Stimulated activated CD8-positive, alpha-beta memory T cell treated with anti-CD3 and anti-CD28 coated beads, Interleukin-4, amount 100 ng/mL, for 4 hours (primary cell): ENCODE measurements around the gene PPM1L.
"Not testable (repeated sequence)": the region's sequence is repeated elsewhere in the genome, so short reads cannot be mapped to it uniquely, and the experiment has no call there.

Source experiments
- DNase-seq, 2 donors: peaks; one replicate each; pipeline ENCODE4 v3.0.0-alpha.2; 2020; ENCODE audit warnings: low read depth in 2 of 2, low spot score in 1 of 2

Gene PPM1L

DNA sequence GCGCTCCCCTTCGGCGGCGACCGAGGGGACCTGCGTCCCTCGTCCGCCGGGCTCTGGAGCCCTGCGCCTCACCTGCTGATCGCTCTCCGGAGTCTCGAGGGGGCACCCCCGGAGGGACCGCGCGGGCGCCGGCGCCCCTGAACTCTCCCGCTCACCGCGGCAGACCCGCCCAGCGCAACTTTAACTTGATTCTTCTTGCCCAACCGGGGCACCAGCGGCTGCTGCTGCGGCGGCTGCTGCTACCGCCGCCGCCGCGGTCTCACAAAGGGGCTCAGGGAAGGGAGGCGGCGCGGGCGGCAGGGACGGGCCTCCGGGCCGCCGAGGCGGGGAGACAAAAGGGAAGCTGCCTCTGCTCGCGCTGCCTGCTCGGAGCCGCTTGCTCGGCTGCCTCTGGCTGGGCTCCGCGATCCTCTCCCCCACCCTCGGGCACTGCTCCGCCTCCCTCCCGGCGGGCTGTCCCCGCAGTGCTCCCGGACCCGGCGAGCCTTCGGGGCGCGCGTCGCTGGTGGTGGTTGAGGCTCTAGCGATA, at the start of gene PPM1L:
TSS of gene PPM1L (plus strand) at position 456 of the 529 bp plus-strand sequence.
- peak in 1 of 2 donors; percentile 30 for DNase-seq

DNA sequence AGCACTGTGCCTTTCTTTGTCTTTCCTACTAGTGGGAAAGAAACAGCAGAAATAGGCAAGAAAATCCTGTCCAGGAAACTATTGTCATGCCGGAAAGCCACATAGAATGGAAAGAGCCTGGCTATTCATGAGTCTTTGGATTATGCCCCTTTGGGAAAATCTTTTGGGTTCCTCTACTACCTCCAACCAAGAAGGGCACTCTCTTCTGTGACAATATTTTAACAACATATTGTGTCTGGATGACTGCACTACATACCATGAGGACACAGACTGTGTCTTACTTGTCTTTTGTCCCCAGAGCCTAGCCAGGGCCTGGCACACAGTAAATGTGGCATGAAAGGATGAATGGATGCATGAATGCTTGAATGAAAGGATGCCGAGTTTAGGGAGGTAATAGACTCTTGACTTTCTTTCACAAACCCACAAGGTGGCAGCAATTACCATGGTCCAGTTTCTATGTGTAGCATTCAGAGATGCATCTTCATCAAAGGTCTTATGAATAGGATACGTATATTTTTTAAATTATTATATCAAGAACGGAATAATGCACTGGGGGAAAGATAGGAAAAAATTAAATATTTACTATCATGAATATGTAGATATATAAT, 48.7 kb upstream of the PPM1L start:
- no peak for DNase-seq

DNA sequence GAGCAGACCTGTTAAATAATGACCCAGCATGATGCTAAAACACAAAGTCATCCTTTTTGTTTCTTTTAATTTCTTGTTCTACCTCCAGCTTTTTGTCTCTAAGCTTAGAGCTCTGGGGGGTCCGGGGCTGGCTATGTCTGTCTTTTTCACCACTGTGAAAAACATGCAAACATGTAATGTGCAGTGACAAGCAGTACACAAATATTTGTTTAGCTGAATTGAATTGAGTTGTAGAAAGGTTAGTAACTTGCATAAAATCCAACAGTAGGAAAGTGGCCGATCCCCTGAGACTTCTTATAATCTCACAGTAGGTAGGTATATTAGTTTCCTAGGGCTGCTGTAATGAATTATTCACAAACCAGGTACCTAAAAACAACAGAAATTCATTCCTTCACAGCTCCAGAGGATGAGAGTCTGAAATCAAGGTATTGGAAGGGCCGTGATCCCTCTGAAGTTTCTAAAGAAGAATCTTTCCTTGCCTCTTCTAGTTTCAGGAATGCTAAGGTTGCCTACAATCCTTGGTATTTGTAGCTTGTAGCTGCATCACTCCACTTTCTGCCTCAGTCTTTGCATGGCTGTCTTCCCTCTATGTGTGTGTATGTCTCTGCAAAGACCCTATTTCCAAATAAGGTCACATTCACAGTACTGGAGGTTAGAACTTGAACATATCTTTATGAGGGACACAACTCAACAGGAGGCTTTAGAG, 46.4 kb upstream of the PPM1L start:
- DNase-seq = no peak

DNA sequence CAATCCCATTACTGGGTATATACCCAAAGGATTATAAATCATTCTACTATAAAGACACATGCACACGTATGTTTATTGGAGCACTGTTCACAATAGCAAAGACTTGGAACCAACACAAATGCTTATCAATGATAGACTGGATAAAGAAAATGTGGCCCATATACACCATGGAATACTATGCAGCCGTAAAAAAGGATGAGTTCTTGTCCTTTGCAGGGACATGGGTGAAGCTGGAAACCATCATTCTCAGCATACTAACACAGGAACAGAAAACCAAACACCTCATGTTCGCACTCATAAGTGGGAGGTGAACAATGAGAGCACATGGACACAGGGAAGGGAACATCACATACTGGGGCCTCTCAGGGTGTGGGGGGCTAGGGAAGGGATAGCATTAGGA, 42.9 kb upstream of the PPM1L start:
- not testable (repeated sequence) for DNase-seq

DNA sequence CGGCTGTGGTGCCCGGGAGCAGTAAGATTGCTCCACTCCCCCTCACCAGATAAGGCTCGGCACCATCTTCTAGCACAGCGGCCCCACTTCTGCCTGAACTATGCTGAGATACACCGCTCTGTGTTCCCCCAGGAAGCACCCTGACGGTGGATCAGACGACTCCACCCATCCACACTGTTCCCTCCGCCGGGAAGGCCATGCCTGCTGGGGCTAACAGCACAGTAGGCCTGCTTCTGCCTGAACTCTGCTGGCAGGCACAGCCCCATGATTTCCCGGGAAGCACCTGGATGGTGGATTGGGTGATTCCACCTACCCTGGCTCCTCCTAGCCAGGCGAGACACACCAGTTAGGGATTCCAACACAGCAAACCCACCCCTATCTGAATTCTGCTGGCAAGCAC, 36.3 kb upstream of the PPM1L start:
- no peak for DNase-seq

DNA sequence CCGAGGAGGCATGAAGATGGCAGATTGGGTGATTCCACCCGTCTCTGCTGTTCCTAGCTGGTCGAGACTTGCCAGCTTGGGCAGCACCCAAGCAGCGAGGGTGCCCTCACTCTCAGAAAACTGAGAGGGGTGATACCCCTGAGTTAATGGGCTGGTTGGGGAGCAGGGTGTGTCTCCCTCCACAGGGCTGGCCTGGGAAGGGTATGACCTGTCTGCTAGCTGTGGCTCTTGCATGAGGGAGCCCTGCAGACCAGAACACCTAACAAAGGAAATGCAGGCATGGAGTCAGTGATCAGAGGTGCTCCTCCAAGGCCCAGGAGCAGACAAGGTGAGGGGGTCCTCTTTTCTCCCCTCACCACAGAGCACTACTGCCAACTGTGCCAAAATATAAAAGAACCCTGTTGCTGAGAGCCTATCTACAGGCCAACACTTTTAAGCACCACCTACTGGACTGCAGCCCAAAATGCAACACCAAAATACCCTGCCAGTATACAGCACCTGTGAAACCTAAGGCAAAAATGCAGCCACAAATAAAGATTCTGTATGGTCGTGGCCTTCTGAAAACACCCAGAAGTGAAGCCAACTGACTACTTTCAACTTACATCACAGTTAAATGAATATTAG, 35.8 kb upstream of the PPM1L start:
- no peak for DNase-seq

DNA sequence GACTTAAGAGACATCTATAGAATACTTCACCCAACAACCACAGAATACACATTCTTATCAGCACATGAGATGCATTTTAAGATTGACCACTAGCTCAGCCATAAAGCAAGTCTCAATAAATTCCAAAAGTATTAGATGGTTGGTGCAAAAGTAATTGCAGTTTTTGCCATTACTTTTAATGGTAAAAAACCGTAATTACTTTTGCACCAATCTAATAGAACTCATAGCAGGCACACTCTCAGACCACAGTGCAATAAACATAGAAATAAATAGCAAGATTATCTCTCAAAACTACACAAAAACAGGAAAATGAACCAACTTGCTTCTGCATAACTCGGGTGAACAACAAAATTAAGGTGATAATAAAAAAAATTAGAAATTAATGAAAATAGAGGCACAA, 33.7 kb upstream of the PPM1L start:
- no peak for DNase-seq

DNA sequence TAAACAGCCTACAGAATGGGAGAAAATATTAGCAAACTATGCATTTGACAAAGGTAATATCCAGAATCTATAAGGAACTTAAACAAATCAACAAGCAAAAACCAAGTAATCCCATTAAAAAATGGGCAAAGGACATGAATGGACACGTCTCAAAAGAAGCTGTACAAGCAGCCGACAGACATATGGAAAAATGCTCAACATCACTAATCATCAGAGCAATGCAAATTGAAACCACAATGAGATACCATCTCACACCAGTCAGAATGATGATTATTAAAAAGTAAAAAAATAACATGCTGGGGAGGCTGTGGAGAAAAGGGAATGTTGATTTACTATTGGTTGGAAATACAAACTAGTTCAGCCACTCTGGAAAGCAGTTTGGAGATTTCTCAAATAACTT, 30.7 kb upstream of the PPM1L start:
- no peak for DNase-seq

DNA sequence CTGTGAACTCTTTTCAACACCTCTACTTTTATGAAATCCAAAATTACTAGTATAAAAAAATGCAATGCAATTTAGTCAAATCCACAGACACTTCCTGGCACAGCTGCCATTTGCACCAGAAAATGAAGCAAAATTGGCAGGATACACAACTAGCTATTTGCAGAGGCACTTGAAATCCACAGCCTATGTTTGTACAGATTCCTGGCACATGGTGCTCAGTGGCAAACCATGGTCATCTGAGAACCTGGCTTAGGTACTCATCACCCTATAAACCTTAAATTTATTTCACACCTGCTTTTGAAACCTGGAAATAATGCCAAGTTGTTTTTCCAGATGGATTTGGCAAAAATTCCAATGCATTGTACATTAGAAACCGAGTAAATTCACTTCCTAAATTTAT, 20.2 kb upstream of the PPM1L start:
- DNase-seq = no peak

DNA sequence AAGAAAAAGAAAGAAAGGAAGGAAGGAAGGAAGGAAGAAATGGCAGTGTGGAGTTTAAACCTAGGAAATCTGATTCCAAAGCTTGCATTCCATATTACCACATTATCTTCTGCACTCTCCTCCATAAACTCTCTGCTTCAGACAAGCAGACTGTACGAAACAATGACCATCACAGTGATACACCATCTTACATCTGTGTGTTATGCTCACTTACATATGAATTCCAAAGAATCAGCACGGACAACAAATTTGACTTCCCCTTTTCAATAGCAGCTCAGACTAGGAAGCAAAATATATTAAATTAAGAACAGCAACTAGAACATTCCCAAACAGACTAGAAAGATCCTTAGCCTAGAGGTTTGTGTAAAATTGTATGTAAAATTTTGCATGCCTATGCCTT, 18.0 kb upstream of the PPM1L start:
- no peak for DNase-seq

DNA sequence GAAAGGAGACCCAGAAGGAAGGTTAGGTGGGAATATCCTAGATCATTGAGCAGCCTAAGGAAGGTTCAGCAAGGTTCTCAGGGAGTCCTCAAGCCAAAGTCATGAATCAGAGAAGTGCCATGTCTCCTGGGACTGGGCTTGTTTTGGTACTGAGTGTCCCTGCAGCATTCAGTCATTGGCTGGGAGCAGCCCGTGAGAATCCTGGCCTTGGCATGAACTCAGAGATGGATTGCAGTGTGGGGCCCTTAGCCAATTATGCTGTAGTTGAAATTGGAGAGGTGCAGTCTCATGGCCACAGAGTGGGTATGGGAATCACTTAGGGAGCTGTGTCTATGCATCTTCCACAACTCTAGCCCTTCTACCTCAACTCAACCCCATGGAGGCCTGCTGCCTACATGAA, 17.0 kb upstream of the PPM1L start:
- DNase-seq = no peak

DNA sequence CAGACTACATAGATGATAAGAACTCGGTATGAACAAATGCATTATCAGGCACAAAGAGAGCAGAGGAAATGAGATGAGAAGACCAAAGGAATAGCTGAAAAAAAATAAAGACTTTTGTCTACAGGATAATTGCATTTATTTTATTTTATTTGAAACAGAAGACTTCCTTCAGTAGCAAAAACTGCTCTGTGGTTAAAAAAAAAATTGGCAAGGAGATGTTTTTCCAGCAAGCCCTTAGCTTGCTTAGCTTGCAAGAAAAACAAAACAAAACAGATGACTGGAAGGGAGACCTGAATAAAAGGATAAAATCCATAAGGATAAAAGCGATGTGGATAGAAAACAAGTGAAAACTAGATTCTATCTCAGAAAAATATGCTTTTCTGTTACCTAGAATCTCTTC, 9.1 kb upstream of the PPM1L start:
- no peak for DNase-seq

DNA sequence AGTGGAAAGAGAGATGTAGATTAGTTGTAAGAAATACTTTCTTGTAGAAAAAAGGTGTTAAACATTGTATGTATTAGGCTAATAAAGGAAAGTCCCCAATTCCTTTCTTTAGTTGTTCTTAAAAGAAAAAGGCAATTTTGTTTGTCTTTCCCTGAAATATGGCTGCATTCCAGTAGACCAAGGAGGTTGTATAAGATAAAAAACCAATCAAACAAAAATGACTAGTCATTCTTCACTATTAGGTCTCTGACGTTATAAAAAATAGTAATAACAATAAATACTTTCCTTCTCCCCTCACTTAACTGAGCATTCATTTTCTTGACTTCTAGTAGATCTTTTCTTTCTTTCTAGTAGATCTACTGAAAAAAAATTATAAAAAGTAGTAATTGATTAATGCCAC, 8.6 kb upstream of the PPM1L start:
- no peak for DNase-seq

DNA sequence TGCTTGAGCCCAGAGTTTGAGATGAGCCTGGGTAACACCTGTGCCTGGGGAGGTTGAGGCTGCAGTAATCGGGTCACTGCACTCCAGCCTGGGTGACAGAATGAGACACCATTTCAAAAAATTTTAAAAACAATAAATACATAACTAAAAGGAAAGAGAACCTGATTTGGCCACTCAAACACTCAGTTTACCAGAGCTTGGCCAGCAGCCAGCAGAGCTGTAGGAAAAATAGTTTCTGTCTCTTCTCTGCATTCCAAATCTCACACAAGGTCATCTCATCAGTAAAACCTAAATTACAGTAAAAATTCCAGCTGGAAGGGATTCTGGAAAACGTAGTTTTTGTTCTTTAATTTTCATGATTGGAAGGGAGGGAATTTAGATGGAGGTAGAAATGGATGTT, 7.8 kb upstream of the PPM1L start:
- DNase-seq = no peak

DNA sequence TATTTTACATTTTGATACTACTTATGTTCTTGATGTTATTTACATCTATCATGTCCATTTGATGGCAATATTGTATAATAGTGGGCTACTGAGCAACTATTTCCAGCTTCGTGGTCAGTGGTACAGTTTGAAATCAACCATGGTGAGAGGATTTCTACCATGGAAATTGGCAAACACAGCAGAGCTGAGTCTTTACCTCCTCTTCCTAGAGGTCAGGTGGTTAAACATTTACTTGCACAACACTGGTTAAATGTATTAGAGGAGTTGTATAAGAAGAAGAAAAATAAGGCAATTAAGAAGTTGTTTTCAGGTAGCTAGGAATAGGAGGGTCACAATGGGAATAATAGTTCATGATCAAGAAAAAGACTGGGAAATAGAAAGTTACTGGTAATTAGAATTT, 7.2 kb upstream of the PPM1L start:
- DNase-seq = no peak

DNA sequence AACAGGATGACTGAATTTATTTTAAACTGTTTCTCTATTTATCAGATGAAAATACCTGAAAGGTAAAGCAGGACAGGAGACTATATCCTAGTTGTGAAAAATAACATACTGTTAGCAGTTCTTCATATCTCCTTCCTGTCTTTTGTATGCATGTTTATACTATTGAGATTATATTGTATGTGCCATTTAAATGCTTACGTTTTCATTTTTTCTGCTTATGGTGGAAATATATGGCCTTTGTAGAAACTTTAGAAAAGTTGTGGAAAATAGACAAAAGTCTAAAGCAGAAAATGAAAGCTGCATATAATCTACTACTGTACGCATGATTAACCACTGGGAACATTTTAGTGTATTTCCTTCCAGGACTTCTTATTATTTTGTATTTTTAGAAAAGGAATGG, 2.1 kb upstream of the PPM1L start:
- DNase-seq = no peak

DNA sequence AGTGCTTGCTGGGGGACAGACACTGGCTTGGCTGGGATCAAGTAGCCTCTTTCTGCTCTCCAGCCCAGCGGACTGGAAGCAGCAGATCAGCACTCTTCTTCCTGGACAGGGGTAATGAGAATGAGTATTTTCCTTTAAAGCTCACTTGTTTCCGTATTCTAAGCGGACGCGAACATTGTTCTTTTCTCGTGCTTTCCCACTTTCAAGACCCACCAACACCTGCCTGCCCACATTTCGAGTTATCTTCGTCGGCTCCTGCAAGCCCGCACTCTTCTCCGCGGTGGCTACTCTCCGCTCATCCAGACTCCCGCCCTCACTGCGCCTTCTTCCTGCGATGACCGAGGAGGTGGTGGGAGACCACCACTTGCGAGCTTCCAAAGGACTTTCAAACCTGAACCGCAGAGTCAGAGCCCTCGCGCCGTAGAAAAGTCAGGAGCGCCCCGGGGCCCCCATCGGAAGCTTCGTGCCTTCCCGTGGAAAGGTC, 1.6 kb upstream of the PPM1L start:
- DNase-seq = no peak

DNA sequence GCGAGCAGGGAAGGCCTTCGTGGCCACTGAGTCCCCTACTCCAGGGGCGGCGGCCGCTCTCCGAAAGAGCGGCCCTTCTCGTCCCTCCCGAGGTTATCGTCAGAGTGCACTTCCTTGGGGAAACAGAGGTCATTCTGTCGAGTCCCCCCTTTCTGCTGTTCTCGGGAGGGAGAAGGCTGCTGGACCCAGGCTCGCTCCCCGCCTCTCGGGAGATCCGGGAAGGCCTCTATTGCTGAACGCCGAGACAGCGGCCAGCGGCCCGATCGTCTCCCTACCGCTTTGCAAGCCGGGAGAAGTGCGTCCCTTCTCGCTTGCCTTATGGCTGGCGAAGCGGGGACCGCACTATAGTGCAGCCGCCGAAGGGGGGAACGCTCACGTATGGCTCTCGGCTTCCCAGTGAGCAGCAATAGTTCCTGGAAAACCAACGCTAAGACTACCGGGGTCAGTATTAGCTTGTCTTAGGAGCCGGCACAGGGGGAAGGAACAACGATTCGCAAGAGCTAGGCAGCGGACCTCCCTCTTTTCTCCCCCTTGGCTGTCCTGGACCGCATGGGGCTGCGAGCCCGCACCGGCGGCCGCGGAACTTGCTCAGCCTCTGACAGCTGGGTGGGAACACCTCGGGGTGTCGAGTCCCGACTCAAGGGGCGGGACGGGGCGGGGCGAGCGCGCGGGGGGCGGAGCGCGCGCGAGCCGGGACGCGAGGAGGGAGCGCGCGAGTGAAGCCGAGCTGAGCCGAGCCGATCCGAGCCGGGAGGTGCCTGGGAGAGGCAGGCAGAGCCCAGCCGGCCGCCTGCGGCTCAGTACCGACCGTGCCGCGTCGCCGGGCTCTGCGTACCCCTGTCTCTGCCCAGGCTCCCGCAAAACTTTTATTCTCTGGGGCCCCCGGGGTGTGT, 930 bp upstream of the PPM1L start:
- peak; percentile 71 to 86 for DNase-seq

DNA sequence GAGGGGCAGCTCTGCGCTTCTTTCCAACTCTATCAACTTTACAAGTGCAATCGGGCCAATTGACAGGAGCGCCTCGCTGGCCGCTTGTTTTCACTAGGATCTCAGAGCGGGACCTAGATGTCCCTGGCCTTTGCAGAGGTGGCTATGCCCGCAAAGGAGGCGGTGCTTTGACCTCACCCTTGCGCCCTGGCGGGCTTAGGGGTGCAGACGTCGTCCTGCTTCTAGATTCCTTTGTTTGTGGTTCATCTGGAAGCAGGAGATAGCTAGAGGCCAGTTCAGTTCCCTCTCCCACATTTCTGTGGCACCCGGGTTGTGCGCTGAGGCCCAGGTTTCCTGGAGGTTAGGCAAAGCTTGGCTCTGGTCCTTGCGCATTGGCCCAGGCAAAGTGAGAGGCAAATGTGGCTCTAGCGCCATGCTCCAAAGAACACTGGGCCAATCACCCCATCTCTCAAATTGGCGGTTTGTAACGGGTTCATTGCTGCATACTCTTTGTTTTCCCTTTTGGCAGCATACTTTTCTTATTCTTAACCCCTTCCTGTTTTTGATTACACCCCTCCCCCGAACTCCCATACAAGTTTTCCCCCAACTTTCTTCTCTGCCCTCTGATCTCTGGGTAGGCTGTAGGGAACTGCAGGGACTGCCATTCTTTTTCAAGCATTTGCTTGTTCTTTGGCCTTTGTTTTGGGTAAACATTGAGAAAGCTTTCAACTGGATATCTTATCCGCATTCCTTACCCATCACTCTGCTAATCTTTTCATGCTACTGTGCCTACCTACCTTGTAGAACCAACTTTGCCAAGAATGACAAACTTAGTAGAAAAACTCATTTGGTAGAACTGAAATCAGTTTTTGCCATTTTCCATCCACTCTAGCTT, 1.4 kb downstream of the PPM1L start:
- DNase-seq = no peak

DNA sequence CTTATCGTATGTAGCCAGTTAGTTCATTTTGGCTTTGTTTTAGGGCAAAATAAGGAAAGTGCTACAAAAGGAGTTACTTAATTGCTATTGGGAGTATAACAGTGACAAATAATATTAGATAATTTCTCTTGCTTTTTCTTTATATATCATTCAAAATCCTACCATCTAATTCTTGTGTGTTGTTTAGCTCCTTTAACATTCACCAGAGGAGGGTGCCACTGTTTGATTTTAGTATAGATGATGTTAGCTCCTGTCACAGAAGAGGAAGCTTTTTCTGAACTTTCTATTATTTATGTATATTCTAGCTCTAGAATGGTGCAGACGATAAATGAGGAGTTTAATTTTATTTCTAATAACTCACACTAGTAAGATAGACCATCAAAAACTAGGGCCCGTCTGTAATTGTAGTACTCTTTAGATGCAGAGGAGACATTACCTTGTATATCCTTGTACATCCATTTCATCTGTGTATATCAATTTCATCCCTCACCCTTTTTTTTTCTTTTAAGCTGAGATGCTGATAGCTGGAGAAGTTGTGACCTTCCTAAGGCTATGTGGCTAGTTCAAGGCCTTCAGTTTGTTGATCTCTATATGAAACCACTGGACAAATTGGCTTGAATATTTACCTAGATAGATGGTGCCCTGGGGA, 3.0 kb downstream of the PPM1L start:
- DNase-seq = no peak
